Activated CD4-positive, alpha-beta T cell treated with anti-CD3 and anti-CD28 coated beads, Interleukin-2, amount 50 U/mL, for 16 hours (primary cell): ENCODE data around the gene MARF1.
"Not testable (repeated sequence)": the region's sequence is repeated elsewhere in the genome, so short reads cannot be mapped to it uniquely, and the experiment has no call there.

ENCODE experiments used
- DNase-seq: peaks from one replicate; pipeline ENCODE4 v3.0.0-alpha.2; 2020

The MARF1 gene

DNA sequence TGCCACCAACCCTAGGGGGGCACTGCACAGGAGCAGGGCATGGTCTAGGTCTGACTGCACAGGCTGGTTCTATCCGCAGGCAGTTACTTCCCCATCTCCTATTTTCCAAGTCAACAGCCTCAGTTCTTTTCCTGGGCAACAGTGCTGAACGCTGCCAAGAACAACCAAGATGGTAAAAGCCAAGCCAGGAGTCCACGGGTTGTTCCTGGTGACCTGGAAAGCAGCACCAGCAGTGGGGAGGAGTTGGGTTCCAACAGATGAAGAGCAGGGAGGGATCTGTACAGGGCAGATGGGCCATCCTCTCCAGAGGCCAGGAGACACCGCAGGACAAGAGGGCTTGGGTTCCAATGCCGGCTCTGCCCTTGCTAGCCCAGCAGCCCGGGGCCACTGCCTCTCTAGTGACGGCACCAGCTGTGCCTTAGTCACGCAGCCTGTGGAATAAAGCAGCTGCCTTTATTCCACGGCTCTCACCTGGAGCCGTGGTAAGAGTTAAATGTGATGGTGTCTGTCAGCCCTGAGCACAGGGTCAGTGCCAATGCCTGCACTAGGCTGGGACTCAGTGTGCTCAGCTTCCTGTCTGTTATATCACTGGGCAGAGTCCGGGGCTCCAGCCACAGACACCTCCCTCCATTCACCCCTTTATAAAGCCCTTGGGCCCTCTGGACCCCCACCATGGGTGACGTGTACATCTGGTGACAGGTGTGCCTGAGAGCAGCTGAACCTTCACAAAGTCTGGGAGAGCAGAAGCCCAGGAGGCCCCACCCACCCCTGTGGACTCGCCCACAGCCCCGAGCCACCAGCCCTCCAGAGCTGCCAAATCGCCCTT lies 44.9 kb downstream of the MARF1 start:
- no peak for DNase-seq

DNA sequence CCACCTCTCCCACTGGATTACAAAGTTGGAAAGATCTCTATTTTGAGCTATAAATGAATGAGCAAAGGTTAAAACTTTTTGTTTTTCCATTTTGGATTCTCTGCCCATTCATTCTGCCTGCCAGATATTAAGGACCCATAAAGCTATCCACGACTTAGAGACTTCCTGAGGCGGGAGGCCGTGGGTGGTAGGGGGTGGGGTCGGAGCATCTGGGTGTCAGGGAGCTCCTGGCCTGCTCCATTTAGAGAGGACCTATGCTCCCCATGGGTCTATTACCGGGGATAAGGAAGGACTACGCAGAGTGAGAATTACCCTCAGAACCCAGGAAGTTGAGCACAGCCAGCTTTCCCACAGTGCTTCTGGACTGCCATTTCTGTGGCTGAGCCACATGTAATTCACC lies 45.8 kb downstream of the MARF1 start:
- DNase-seq, result no peak

DNA sequence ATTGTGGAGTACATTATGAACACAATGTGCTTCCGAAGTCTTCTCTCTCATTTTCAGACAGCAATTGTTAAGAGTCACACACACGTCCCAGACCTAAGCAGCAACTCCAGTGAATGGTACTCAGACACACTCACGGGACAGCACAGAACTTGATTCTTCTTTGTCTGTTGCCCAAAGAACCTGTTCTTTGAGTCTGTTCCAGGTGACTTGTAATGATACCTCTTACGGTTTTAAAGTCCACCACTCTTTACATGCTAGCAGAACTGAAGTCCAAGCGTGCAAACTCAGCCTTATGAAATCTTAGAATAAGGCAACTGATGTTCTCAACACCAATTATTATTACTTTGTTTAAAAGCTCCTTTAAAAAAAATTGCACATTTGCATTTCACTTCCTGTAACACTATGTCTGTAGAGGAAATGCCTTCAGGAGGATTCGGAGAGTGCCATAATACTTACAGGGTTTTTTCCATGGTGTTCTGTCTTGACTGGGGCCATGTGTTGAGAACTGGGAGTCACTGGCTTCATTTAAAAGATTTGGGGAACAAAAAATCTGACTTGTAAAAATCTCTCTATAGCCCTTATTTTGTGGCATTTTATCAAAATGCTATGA lies 48.1 kb downstream of the MARF1 start:
- no peak for DNase-seq

DNA sequence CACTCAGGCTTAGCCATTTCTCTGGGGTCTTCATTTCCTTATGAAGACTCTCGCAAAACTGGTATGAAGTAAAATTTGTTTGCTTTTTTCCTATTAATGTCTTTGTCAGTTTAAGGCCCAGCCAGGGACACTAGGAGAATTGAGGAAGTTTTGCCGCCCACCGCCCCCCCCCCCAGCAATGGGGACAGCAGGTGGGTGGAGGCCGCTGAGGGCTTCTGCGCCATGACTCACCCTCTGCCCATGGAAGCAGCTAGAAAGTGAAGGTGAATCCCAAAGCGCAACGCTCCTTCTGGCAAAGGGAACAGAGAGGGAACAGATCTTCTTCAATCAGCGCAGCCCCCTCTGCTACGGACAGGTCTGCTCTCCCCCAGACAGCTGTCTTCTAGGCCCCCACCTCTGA lies 49.7 kb downstream of the MARF1 start:
- DNase-seq, result no peak

DNA sequence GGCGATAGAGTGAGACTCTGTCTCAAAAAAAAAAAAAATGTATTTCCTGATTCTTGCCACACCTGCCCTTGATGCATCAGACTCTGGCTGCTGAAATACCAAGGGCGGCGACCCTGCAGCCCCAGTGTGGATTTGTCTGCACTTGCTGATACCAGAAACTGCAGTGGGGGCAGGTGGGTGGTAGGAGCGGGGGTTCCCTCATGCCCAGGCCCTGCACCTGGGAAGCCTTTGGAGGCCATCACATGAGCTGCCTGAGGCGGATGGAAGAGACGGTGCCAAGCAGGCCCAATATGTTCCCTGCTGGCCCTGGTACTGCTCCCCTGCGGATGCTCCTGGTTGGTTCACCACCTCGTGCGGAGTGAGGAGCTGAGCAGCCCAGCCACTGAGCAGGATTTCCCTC lies 50.6 kb downstream of the MARF1 start:
- no peak for DNase-seq

DNA sequence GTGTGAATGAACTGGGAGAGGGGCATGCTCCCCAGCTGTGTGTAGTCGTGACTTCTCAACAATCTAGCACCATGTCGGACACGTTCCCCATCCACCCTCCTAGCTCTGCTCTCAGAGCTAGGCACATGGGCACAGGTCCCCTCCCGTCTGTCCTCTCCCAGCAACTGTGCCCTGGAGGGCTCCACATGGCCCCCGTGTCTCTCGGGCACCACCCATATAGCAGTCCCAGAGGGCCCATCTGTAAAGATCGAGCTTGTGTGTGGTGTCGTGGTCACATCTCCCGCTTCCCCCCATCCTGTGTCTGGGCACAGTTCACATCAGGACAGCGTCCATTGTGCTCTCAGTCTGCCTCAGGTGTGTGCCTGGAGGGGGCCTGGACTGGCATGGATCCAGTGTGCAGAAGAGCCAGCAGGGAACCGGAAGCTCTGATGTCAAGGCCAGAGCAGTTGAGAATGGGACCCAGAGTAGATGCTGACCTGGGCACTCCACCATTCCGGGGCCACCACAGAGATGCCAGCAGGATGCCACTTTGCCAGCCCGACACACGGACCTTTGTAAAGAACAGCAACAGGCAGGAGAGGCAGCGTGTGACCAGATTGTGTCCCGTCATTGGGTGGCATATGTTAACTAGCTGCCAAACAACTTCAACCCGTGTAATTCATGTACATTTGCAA lies 55.7 kb downstream of the MARF1 start:
- DNase-seq, result no peak

DNA sequence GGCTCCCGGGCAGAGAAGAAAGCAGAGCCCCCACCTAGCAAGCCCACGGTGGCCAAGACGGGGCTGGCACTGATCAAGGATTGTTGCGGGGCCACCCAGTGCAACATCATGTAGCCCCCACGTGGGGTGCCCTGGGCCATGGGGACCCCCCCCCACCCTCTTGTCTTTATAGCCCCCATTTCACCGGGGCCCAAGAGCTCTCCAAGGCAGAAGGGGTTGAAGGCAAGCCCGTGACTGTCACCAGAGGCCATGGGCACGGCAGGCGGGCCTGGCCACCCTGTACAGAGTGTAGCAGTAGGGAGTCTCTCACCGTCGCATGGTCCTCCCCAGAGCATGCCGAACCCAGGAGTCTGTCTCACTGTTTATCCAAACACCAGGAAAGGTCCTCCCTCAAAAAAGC lies 56.2 kb downstream of the MARF1 start:
- no peak for DNase-seq

DNA sequence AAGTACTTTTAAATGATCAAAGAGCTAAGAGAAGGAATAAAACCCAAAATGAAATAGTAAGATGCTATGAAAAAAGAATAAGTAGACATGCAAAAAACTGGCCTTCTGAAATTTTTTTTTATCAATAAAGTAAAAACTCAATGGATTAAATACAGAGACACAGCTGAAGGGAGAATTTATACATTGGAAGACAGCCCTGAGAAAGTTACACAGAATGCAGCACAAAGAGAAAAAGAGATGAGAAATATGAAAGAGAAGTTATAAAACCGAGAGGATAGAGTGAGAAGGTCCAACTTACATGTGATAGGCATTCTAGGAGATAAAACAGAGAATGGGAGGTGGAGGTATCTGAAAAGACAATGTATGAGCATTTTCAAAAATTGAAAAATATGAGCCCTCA lies 57.0 kb downstream of the MARF1 start:
- no peak for DNase-seq

DNA sequence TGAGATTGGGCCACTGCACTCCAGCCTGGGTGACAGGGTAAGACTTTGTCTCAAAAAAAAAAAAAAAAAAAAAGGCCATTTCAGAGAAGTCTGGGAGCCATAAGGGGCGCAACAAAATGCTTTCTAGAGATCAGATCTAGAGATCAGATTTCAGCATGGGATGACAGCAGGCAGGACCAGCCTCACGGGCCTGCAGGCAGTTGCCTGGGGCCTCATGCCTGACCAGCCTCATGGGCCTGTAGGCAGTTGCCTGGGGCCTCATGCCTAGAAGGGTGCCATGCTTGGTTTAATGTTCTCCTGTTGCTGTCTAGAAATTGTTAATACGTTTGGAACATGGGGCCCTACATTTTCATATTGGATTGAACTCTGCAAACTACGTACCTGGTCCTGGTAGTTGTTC lies 59.4 kb downstream of the MARF1 start:
- no peak for DNase-seq

DNA sequence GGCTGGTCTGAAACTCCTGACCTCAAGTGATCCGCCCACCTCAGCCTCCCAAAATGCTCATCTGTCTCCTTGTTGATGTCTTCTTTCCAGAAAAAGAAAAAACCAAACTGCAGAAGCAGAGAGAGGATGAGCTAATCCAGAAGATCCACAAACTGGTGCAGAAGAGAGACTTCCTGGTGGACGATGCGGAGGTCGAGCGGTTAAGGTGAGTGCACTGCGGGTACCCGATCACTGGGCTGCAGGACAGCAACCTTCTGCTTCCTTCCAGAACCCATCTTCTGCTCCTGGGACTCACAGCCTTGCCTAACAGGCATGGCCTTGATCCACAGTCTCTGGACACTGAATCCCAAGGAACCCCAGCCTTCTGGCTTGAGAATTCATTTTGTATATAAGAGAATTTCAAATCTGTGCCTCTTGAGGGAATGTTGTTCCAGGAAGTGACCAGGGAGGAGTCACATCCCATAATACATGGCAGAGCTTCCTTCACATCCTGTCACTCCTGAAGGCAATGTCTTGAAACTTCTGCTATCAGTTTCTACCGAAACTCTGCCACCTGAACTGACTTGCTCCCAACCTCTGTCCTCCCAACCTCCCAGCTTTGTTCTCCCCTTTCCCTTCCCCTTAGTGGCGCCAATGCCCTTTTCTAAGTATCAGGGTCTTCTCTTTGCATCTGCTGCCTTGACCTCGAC lies 61.7 kb downstream of the MARF1 start:
- DNase-seq, result no peak

DNA sequence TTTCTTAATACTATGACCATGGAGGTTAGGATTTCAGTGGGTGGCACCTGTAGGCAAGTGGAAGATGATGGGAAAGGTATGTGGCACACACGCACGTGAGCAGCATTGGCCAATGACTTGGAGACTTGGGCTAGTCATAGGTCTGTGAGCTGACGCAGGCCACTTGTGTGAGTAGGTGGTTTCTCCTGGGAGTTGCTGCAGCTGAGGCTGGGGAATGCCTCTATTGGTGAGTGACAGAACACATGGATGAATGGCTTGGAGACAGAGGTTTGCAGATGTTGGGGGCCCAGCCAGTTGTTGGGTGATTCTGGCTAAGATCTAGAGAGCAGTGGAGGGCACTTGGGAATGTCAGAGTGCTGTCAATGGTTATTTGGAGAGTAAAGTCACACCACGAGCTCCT lies 64.1 kb downstream of the MARF1 start:
- no peak for DNase-seq

DNA sequence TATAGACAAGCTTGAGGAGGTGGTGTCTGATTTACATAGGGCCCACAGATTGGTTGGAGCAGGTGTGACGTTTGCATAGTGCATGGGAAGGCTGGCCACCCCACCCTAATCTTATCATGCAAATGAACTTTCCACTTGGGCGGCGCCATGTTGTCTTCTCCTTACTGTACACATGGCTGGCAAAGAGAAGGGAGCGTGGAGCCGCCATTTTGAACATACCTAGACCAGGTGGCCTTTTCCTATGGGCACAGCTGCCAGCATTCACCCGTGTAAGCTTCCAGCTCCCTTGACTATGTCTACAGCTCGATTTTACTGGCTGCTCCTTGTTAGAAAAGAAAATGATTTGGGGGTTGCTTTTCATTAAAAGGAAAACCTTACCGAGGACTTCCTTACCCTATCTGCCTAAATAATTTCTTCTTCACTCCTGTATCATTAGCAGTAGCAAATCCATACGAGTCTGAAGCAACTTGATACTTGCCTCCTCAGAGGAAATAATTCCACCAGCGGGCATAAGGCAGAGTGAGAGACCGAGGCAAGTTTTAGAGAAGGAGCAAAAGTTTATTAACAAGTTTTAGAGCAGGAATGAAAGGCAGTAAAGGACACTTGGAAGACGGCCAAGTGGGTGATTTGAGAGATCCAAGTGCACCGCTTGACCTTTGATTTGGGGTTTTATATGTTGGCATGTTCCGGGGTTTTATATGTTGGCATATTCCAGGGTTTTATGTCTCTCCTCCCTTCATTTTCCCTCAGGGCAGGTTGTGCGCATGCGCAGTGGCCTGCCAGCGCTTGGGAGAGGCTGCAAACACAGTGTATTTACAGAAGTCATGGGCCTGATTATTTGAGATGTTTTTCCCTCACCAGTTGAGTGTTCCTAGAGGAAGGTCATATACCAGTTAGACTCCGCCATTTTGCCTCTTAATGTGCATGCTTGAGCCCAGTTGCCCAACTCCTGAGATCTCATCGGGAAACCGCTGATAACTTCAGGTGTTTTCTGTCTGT lies 65.7 kb downstream of the MARF1 start:
- DNase-seq, result no peak

DNA sequence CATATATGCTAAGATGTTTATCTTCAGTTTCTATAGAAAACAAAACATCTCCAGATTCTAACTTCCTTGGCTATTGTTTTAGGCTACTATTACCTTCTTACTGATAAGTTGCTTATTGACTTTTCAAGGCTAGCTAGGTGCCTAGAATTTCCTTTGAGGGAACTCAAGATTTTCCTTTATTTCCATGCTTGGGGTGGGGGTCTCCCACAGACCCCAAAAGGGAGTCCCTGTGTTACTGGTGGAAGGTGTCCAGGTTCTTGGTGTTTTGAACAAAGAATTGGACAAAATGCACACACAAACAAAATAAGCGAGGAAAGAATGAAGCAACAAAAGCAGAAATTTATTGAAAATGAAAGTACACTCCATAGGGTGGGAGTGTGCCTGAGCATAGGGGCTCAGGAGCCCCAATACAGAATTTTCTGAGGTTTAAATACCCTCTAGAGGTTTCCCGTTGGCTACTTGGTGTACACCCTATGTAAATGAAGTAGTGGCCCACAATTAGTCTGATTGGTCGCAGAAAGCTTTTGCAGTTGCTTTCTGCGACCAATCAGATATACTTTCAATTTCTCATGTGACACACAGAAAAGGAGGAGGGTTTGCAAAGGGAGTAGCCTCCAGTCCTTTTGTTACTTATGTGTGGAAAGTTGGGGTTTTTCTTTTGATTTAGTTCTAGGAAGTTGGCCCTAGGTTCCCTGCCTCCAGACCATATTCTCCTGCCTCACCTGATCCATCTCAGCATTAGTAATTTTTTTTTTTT lies 67.5 kb downstream of the MARF1 start:
- DNase-seq, result no peak

DNA sequence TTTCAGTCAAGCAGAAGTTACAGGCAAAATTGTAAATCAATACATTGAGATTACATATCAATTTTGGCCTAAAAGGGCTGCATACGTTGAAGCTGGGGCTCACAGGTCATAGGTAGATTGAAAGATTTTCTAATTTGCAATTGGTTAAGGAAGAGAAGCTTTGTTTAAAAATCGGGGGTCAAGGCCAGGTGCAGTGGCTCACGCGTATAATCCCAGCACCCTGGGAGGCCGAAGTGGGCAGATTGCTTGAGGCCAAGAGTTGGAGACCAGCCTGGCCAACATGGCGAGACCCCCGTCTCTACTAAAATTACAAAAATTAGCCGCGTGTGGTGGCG lies 68.4 kb downstream of the MARF1 start:
- DNase-seq, result no peak

DNA sequence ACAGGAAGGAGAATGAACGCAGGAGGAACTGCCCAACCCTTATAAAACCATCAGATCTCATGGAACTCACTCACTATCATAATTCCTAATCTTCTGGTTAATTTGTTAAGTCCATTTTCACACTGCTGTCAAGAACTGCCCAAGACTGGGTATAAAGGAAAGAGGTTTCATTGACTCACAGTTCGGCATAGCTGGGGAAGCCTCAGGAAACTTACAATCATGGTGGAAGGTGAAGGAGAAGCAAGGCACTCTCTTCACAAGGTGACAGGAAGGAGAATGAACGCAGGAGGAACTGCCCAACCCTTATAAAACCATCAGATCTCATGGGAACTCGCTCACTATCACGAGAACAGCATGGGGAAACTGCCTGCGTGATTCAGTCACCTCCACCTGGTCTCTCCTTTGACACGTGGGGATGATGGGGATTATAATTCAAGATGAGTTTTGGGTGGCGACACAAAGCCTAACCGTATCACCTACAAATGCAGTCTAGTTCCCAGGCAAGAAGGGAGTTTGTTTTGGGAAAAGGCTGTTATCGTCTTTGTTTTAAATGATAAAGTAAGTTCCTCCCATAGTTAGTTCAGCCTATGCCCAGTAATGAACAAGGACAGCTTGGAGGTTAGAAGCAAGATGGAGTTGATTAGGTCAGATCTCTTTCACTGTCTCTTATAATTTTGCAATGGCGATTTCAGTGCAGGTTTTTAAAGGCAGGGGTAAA lies 68.9 kb downstream of the MARF1 start:
- not testable (repeated sequence) for DNase-seq

DNA sequence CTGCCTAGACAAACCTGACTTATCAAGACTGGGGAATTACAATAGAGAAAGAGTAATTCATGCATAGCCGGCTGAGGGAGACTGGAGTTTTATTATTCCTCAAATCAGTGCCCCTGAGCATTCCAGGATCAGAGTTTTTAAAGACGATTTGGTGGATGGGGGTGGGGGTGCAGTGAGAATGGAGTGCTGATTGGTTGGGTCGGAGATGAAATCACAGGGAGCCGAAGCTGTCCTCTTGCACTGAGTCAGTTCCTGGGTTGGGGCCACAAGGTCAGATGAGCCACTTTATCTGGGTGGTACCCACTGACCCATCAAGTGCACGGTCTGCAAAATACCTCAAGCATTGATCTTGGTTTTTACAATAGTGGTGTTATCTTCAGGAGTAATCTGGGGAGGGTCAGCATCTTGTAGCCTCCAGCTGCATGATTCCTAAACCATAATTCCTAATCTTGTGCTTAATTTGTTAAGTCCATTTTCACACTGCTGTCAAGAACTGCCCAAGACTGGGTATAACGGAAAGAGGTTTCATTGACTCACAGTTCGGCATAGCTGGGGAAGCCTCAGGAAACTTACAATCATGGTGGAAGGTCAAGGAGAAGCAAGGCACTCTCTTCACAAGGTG lies 69.6 kb downstream of the MARF1 start:
- no peak for DNase-seq

DNA sequence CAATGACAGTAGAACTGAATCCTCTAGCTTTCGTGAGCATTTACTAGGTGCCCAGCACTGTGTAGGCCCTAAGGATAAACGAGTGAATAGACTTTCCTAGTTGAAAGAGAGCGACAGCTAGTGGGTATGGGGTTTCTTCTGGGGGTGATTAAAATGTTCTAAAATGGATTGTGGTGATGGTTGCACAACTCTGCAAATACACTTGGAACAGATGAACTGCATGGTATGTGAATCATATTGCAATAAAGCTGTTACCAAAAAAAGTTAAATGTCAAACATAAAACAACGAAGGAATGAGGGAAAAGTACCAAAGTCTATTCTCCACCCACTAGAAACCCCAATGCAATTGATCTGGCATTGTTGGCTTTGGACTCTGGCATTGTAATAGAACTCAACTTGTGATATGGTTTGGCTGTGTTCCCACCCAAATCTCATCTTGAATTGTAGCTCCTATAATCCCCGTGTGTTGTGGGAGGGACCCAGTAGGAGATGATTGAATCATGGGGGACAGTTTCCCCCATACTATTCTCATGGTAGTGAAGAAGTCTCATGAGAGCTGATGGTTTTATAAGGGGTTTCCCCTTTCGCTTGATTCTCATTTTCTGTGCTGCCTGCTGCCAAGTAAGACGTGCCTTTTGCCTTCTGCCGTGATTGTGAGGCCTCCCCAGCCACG lies 70.5 kb downstream of the MARF1 start:
- no peak for DNase-seq

DNA sequence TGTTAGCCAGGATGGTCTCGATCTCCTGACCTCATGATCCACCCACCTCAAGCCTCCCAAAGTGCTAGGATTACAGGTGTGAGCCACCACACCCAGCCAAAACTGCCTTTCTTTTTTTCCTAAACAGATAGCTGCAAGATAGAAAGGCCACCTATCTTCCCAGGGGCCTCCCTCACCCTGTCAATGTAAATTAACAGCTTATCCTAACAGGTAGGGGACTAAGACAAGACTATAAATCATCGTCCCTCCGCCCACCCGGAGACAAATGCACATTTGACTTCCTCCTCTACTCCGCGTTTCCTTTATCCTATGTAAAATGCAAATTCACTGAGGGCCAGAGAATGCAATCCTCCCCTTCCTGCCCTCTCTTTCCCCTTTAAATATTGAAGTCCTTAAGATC lies 71.4 kb downstream of the MARF1 start:
- no peak for DNase-seq

DNA sequence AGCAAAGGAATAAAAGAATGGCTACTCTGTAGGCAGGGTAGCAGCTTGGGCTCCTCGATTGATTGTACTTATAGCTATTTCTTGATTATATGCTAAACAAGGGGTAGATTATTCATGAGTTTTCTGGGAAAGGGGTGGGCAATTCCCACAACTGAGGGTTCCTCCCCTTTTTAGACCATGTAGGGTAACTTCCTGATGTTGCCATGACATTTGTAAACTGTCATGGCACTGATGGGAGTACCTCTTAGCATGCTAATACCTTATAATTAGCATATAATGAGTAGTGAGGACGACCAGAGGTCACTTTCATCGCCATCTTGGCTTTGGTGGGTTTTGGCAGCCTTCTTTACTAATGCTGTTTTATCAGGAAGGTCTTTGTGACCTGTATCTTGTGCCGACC lies 72.3 kb downstream of the MARF1 start:
- DNase-seq, result not testable (repeated sequence)

DNA sequence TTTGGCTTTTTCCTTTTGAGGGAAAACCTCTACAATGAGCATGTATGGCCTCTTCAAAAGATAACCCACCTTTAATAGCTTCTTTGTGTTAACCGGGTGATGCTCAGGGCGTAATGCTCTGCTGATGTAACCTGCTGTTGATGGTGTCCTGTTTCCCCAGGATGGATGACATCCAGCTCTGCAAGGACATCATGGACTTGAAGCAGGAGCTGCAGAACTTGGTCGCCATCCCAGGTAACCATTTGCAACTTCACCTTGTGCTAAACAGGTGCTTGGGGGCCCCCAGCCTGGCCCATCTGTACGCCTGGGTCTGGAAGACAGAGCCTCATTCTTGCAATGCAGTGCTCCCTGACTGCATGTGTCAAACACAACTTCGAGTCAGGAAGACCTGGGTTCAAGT lies 75.1 kb downstream of the MARF1 start:
- no peak for DNase-seq
